NCI-H226 (cell line): ENCODE measurements around the gene MEF2D.

Experiments
- DNase-seq: peaks from one replicate; pipeline ENCODE4 v3.0.0-alpha.2; 2015

The MEF2D gene

DNA sequence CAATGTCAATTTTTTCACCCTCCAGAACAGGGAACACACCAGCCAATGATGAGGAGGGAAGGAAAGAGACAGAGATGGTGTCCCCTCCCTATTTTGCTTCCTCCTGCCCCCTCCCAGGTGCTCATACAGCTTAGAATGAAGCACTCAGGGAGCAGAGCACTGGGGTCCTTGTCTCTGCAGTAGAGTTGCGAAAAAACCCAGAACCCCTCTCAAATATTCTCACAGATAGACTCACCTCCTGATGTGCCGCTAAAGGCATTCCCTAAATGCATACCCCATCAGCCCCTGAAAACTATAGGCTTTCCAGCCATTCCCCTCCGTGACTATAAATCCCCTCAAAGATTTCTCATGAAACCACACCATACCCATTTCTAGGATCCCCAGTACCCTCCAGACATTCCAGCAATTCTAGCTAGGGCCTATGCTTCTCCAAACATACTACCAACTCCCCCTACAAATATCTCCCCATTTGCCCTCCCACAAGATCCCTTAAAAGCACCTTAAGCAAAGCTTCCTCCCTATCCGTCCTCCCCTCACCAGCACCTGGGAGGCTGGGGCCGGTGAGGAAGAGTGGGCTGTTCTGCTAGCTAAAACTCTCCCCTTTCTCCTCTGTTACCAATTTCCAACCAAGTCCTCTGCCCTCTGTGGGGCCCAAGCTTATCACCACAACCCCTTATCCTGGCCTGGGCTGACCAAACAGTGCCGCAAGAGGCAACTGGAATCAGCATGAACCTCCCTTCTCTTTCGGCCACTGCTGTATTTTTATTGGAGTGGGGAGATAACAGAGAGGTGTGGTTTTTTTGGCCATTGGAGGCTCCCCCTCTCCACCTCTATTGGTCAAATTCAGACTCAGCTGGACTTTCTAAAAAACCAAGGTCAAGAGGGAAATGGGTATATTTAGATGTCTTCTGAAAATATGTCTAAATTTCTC, 76.9 kb downstream of the MEF2D start:
- no peak for DNase-seq

DNA sequence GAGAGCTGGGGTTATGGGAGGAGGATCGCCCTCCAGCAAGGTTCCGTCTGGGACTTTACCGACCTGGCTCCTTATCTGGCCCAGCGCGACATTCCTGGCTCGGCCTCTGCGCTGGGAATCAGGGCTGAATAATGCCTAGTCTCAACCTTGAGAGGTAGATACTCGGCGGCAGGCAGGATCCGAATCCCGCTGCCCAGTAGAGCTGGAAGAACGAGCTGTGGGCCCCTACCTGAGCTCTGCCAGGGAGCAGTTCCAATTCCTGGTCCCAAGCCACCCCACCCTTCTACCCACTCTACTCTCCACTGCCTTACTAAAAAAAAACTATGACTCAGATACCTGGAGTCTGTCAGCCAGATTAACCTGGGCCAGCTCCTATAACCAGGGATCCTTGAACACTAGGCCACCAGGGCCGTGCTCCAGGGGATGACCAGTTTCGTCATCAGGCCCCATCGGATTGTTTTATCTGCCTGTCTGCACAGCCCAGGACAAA, 77.9 kb downstream of the MEF2D start:
- DNase-seq: no peak

DNA sequence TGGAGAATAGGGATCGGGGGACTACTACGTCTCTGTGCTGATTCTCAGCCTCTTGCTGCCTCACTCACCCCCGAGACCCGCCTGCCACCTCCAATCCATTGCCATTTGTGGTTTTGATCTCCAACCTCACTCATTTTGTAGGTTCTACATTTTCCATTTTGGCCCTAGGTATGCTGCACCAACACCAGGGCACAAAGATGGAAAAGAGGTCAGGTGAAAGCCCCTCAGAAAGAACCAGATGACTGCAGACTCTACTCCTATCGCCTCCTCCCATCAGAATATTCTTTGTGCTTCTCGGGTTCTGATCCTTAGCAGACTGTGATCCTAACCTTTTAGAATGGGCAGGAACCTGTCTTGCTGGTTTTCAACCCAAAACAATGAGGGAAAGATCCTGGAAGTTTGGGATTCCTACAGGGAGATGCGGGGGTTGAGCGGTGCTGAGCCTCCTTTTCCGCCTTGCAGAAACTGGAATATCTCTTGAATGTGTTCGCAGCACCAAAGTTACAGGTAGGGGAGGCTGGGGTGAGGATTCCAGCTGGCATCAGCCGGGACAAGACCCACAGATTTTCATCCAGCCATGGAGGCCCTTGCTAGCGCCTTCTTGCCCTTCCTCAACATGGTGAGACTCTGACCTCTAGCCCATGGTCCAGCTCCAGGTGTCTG, 78.5 kb downstream of the MEF2D start:
- DNase-seq: no peak

DNA sequence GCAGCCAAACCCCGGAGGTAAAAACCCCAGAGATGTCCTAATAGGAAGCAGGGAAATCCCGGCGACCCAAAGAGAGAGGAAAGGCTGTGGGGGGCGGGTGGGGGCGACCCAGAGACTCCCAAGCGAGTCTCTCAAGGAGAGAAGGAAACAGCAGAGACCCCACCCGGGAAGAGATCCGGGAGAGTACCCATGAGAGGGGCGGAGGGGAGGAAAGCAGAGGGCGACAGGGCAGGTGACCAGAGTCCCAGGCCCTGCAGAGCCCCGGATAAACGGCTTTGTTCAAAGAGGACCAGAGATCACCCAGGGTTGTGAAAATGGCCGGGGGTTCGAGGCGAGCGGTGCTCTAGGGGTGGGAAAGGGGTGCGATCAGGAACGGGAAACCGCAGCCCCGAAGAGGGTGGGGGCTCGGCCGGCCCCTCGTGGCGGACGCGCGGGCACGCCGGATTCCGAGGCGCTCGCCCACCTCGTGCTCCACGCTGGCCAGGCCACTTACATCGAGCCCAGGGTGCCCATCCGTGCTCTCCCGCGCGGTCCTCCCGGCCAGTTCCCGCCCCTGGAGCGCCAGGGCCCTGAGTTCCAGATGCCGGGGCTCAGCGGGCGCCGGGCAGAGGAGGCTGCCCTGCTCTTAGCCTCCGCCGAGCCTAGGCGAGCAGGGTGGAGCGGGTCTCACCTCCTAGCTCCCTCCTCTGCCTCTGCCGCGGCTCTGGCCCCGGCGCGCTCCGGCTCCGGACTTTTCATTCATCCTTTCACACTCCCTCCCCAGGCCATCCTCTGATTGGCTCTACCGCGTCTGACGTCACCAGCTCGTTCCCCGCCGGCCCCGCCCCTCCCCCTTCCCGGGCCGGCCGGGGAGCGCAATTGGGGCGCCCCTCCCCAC, 79.3 kb downstream of the MEF2D start:
- peak; percentile 57 for DNase-seq

DNA sequence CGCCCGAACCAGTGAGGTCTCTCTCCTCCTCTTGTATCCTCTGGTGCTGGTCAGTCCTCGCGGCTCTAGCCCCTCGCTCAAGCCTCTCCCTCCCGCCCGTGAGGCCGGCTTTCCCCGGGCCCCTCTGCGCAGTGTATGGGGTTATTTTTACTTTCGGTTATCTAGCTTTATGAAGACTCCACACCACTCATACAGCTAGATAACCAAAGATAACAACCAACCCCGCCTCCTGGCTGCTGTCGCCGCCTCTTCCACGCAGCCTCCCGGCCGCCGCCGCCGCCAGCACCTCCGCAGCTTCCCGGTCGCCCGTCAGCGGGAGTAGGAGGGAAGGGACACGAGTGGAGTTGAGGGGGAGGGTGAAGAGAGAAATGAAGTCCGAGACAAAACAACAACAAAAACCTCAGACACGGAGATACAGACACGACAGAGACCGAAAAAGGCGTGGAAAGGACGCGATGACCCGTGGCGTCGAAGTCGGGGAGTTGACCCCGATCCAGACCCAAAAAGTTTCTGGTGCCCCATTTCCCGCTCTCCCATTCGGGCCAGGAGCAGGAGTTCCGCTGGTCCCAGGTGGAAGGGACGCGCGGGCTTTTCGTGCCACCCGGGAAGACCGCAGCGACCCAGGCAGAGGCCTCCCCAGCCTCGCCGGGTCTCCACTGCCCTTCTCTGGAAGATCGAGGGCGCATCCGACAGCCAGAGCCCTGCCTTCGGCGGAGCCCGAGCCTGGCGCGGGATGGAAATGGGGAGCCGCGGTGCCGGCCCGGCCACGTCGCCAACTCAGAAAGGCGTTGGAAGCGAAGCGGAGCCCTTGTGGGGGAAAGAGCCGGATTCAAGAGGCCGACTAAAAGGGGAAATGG, 80.1 kb downstream of the MEF2D start:
- DNase-seq: no peak

DNA sequence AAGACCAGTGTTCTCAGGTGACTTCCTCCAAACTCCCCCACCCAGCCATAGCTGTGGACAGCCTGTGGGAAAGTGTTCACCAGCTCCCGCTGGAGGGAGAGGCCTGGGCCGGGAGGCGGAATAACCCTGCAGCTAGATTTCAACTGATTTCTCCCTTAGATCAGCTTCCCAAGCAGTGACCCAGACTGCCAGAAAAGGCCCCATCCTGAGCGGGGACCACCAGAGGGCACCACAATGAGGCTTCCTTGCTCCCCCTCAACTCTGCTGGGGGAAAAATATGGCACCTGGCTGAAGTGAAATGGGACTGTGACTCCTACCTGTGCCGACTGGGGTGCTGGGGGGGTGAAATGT, 80.7 kb downstream of the MEF2D start:
- DNase-seq: no peak

DNA sequence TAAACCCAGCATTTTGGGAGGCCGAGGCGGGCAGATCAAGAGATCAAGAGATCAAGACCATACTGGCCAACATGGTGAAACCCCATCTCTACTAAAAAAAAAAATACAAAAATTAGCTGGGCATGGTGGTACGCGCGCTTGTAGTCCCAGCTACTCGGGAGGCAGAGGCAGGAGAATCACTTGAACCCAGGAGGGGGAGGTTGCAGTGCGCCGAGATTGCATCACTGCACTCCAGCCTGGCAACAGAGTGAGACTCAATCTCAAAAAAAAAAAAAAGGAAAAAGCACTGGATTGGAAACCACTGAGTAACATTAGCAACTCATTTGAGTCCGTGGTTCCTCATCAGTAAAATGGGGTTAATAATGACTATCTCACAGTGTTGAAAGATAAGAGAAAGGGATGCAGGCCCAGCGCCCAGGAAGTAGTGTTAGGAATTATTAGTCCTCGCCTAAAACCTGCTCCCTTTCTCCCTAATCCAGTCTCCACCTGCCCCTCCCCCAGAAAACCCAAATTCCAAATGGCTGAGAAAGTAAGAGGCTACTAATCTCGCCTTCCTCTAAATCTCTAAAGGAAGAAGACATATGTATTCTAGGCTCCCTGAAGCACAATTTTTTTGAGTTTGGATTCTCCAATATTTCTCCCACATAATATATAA, 82.0 kb downstream of the MEF2D start:
- DNase-seq: no peak

DNA sequence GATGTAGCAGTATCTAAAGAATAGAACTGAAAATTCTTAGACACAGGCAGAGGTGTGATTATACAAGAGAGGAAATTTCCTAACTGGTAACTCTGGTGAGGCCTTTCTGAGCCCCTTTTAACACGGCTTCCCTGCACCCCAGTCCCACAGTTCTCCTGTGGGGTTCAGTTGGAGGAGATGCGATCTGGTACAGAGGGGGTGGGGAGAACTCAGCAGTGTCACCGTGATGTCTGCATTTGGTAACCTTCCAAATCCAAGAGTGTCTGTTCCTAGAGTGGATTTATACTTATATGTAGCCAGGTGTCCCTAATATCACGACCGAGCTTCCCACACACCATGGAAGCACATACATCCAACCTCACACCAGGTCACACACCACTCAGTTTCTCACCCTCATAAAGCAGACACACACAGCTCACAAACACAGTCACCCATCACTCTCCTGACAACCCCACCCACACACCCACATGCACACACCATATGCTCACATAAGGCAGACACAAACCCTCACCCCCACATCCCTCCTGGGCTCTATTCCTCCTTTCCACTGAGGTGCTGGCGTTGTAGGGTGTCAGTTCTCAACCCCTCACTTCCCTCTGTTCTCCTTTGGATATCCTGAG, 83.1 kb downstream of the MEF2D start:
- DNase-seq: no peak

DNA sequence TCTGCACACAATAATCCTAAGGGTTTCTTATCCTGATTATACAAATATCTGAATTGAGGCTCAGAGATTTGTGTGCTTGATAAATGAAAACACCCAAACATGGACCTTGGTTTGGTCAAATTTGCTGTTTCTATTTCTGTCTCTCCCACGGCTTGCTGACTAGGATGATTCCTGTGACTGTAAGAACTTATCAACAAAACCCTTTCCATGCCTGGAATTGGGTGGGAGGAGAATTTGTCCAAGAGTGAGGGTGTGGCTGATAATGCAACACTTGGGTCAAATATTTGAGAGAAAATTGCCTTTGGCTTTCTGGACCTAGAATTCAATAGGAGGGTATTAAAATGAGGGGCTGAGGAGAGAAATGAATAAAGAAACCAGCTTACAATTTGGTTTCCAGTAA, 83.6 kb downstream of the MEF2D start:
- no peak for DNase-seq

DNA sequence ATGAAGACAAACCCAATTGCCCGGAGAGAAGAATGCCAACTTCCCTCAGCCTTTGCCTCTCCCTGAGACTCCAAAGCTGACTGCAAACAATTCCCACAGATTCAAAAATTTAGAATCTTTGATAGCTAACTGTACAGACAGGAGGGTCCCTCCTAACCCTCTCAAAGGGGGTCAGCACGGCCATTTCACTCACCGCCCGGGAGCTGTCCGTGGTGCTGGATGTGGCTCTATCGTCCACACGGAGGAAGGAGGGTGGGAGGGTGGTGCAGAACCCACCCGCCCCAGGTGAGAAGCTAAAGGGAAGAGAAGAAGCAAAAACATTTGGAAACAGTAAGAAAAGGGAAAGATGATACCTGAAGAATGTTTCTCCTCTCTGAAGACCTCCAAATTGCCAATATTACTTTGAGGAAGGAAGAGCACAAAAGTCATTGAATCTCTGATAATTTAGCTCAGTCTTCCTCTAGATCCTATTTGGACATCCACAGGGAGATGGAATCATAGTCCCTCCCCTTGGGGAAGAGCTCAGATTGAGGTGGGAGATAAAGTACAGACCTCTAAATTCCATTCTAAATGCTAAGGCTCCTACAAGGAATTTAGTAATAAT, 86.0 kb downstream of the MEF2D start:
- no peak for DNase-seq
